Pulmonary artery endothelial cell (primary cell): ENCODE results near the gene MFAP2. TPM values are rescaled to one million over a fixed set of nuclear protein-coding genes. Genes with fewer than 3 reads are reported as not detected.
A peak's percentile ranks its signal among the peaks of the same experiment; 100 is the strongest.
"Not testable (repeated sequence)": the region's sequence is repeated elsewhere in the genome, so short reads cannot be mapped to it uniquely, and the experiment has no call there.

Source experiments
- DNase-seq: peaks from one replicate; pipeline ENCODE4 v3.0.0-alpha.2; 2011; ENCODE audit warnings: low read depth, low spot score
- total RNA-seq: library from RNA; depleted of rRNA; stranded (reverse); fragments of >200 nt; gene quantifications from 2 replicates; pipeline ENCODE4 v1.2.3, GENCODE V29; 2014

The MFAP2 gene
- total RNA-seq, 1 donor from 2014 or later, result 13.7 TPM

- DNase-seq, result not testable (repeated sequence)
Measured at GRCh38 chr1:16964169-16964568, 16.3 kb downstream of the MFAP2 start.

GRCh38 chr1:16961297-16962133, 18.9 kb downstream of the MFAP2 start:
- DNase-seq, result no peak

GRCh38 chr1:16960560-16961296, 19.7 kb downstream of the MFAP2 start:
- peak; percentile 44 for DNase-seq

- DNase-seq, result no peak
Measured at GRCh38 chr1:16958475-16958874, 21.9 kb downstream of the MFAP2 start.

- DNase-seq, result no peak
Measured at GRCh38 chr1:16957731-16958130, 22.7 kb downstream of the MFAP2 start.

- no peak for DNase-seq
Measured at GRCh38 chr1:16956775-16957174, 23.6 kb downstream of the MFAP2 start.

GRCh38 chr1:16955186-16955585, 25.2 kb downstream of the MFAP2 start:
- DNase-seq, result no peak

- DNase-seq, result no peak
Measured at GRCh38 chr1:16954579-16954978, 25.8 kb downstream of the MFAP2 start.

GRCh38 chr1:16952376-16952775, 28.0 kb downstream of the MFAP2 start:
- not testable (repeated sequence) for DNase-seq

GRCh38 chr1:16949026-16949425, 31.4 kb downstream of the MFAP2 start:
- not testable (repeated sequence) for DNase-seq

- DNase-seq, result not testable (repeated sequence)
Measured at GRCh38 chr1:16948282-16948891, 32.0 kb downstream of the MFAP2 start.

- DNase-seq, result no peak
Measured at GRCh38 chr1:16946646-16947045, 33.8 kb downstream of the MFAP2 start.

GRCh38 chr1:16946185-16946584, 34.2 kb downstream of the MFAP2 start:
- not testable (repeated sequence) for DNase-seq

- not testable (repeated sequence) for DNase-seq
Measured at GRCh38 chr1:16945512-16945911, 34.9 kb downstream of the MFAP2 start.

- DNase-seq, result no peak
Measured at GRCh38 chr1:16944038-16944437, 36.4 kb downstream of the MFAP2 start.

- DNase-seq, result not testable (repeated sequence)
Measured at GRCh38 chr1:16939386-16940180, 40.8 kb downstream of the MFAP2 start.

- DNase-seq, result no peak
Measured at GRCh38 chr1:16938351-16939321, 41.8 kb downstream of the MFAP2 start.

- DNase-seq, result not testable (repeated sequence)
Measured at GRCh38 chr1:16936580-16936979, 43.8 kb downstream of the MFAP2 start.

- not testable (repeated sequence) for DNase-seq
Measured at GRCh38 chr1:16933945-16934344, 46.5 kb downstream of the MFAP2 start.
